Measurements from ENCODE around the gene CTTN.

- TF ChIP-seq POLR2AphosphoS5 (IDR thresholded peaks at IDR 0.05; ENCODE audit: low read depth, low read length): no peak
- no peak for TF ChIP-seq CTCF (IDR thresholded peaks at IDR 0.05; ENCODE audit: control extremely low read depth in 1 of 3, insufficient read depth in 1 of 3, low read depth in 1 of 3, low read length in 3 of 3)
- TF ChIP-seq EZH2 (IDR thresholded peaks at IDR 0.05; ENCODE audit: low read depth, low read length, severe bottlenecking): no peak
- no peak for TF ChIP-seq HDAC2 (IDR thresholded peaks at IDR 0.05; ENCODE audit: borderline replicate concordance in 1 of 2, low read depth in 2 of 2, low read length in 2 of 2)
- TF ChIP-seq SP1 (IDR thresholded peaks at IDR 0.05; ENCODE audit: low read depth, low read length): no peak
Measured at GRCh38 chr11:70445605-70446004, 47.3 kb downstream of the CTTN start.

Data from H1 (cell line).